ENCODE data around the gene DMBX1. TPM values are rescaled to one million over a fixed set of nuclear protein-coding genes. Genes with fewer than 3 reads are reported as not detected.

DMBX1 gene
- total RNA-seq = not detected in 2 replicates

DNA sequence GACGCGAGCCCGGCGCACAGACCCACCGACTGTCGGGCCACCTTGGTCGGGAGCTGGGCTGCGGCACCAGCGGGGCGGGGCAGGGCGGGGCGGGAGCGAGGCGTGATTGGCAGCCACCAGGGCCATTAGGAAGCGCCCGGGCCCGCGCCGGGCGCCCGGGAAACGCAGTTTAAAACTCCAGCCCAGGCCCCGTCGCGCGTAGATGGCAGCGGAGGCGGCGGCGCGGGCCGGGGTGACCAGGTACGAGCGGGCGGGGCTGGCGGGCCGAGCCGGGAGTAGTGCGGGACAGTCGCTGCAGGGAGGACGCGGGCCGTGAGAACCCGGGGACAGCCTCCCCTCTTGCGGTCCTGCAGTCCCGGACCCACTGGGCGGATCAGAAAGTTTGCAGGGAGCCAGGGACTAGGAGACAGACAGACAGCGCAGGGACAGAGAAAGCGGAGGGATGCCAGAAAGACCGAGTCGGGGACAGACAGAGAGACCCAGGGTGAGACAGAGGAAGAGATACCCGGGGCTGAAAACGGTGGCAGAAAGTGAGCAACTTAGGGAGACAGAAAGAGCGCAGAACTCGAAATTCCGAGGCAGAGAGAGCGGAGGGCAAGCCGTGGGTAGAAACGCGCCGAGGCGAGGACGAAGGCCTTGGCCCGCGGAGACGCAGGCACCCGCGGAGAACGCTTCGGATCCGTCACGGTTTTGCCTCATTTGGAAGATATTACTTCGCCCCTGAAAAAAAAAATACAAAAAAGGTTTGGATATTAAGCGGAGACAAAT is at the start of gene DMBX1:
DMBX1 (plus strand) TSS at position 199 of the 768 bp plus-strand sequence. CDS start 17,175 bp downstream, outside the sequence.

Other genes starting within 250 kb of the DMBX1 start
- gene RAD54L, start 242.1 kb upstream of the DMBX1 start, total RNA-seq = 0.65 and 0.69 TPM in 2 replicates
- gene LRRC41, start 186.2 kb upstream of the DMBX1 start, total RNA-seq = 42.7 and 48.5 TPM in 2 replicates
- 383 and 442 TPM in 2 replicates for gene UQCRH, start 186.1 kb upstream of the DMBX1 start, total RNA-seq
- 22.2 and 22.5 TPM in 2 replicates for gene NSUN4, start 149.0 kb upstream of the DMBX1 start, total RNA-seq
- 0.52 and 1.1 TPM in 2 replicates for gene FAAH, start 95.5 kb upstream of the DMBX1 start, total RNA-seq
- not detected in 2 replicates for gene KNCN, start 61.8 kb downstream of the DMBX1 start, total RNA-seq
- 18.2 and 19.6 TPM in 2 replicates for gene MKNK1, start 114.4 kb downstream of the DMBX1 start, total RNA-seq
- 11.5 and 11.8 TPM in 2 replicates for gene MOB3C, start 127.0 kb downstream of the DMBX1 start, total RNA-seq
- gene ATPAF1, start 178.5 kb downstream of the DMBX1 start, total RNA-seq = 26.2 and 26.9 TPM in 2 replicates
- gene TEX38, start 182.0 kb downstream of the DMBX1 start, total RNA-seq = not detected in 2 replicates
- gene EFCAB14, start 229.3 kb downstream of the DMBX1 start, total RNA-seq = 57.8 and 60.6 TPM in 2 replicates